C4-2B (cell line): ENCODE results near the gene COL2A1.

Source experiments
- ZFX ChIP-seq: fragments of 450-650 bp; IDR thresholded peaks from 2 replicates; pipeline ENCODE4 v1.6.1; 2017
- TF ChIP-seq, protein P1 (sequence below): fragments of 450-650 bp; conservative IDR thresholded peaks from 2 replicates; pipeline ENCODE4 v1.5.1; 2017; ENCODE audit warnings: mild to moderate bottlenecking

DNA sequence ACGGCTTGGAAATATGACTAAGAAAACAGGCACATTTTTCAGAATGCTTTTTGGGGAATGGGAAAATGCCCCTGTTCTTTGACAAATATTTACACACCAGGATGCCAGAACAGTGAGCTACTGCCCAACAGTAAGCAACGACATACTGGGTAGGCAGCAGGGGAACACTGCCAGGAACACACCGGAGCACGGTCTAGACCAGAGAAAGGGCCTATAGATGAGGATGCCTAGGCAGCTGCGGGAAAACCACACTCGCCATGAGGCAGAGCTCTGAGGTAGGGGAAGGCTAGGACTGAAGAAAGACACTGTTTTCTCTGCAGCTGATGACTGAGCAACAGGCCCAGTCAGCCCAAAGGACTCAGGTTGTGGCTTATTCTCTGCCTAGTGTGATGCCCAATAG lies 45.9 kb upstream of the COL2A1 start:
- TF ChIP-seq, protein P1, sequence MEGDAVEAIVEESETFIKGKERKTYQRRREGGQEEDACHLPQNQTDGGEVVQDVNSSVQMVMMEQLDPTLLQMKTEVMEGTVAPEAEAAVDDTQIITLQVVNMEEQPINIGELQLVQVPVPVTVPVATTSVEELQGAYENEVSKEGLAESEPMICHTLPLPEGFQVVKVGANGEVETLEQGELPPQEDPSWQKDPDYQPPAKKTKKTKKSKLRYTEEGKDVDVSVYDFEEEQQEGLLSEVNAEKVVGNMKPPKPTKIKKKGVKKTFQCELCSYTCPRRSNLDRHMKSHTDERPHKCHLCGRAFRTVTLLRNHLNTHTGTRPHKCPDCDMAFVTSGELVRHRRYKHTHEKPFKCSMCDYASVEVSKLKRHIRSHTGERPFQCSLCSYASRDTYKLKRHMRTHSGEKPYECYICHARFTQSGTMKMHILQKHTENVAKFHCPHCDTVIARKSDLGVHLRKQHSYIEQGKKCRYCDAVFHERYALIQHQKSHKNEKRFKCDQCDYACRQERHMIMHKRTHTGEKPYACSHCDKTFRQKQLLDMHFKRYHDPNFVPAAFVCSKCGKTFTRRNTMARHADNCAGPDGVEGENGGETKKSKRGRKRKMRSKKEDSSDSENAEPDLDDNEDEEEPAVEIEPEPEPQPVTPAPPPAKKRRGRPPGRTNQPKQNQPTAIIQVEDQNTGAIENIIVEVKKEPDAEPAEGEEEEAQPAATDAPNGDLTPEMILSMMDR, result no peak
- TF ChIP-seq ZFX, result no peak
